Left renal pelvis (tissue), 4 donors: ENCODE results near the gene MACF1. TPM values are rescaled to one million over a fixed set of nuclear protein-coding genes. Genes with fewer than 3 reads are reported as not detected.
"Not testable (repeated sequence)": the region's sequence is repeated elsewhere in the genome, so short reads cannot be mapped to it uniquely, and the experiment has no call there.

Source experiments
- DNase-seq, 4 donors: peaks; one replicate each; pipeline ENCODE4 v3.0.0-alpha.2; 2013; ENCODE audit warnings: low read depth in 4 of 4, low spot score in 3 of 4
- polyA plus RNA-seq, 4 donors: library from polyadenylated mRNA; unstranded; fragments of 120-200 nt; gene quantifications; one replicate each; pipeline ENCODE4 v1.2.1, GENCODE V29; 2013; ENCODE audit not compliant: insufficient read length in 4 of 4

Gene MACF1
- polyA plus RNA-seq, 4 donors = 202 to 261 (median 253) TPM

DNA sequence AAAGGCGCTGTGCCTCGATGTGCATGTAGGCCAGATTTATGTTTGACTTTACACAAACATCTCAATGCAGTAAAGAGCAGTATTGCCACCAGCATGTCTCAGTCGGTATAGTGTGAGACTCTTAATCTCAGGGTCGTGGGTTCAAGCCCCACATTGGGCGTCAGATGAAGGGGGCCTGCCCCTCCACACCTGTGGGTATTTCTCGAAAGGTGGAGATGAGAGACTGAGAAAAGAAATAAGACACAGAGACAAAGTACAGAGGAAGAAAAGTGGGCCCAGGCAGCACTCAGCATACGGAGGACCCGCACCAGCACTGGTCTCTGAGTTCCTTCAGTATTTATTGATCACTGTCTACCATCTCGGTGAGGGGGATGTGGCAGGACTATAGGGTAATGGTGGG, 299.9 kb downstream of the MACF1 start:
- DNase-seq = not testable (repeated sequence)

DNA sequence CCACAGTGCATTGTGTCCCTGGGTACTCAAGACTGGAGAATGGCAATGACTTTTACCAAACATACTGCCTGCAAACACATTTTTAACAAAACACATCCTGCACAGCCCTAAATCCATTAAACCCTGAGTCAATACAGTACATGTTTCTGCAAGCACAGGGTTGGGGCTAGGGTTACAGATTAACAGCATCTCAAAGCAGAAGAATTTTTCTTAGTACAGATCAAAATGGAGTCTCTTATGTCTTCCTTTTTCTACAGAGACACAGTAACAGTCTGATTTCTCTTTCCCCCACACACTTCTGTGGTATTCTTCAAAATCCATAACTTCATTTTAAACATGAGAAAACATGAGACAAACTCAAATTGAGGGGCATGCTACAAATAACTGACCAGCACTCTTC, 300.8 kb downstream of the MACF1 start:
- no peak for DNase-seq

DNA sequence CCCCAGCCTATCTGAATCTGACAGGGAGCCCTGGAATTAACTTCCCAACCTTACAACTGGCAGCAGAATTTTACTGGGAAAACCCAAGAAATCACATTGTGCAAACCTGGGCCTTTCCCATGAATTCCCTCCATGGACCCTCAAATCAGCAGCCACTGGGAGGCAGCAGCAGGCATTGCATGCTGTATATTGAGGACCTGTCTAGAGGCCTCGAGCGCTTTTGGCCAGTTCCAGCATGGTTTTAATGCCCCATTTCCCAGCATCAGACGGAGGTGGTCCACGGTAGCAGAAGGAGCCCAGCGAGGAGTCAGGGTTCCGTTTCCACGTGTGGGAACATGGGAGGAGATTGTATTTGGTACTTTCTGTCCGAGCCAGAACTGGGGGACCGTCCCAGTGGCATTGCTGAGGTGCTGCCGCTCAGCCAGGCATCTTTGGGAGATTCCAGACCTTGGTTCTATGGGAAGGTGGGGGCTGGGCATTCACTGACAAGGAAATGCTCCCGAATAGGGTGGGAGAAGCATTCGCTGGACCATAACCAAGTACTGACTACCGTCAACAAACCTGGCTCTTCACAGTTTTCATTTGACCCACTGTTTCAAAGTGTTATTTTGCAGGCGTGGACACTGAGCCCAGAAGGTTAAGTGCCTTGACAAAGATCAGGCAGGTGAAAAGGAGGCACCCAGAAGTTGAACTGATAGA, 302.9 kb downstream of the MACF1 start:
- no peak for DNase-seq

DNA sequence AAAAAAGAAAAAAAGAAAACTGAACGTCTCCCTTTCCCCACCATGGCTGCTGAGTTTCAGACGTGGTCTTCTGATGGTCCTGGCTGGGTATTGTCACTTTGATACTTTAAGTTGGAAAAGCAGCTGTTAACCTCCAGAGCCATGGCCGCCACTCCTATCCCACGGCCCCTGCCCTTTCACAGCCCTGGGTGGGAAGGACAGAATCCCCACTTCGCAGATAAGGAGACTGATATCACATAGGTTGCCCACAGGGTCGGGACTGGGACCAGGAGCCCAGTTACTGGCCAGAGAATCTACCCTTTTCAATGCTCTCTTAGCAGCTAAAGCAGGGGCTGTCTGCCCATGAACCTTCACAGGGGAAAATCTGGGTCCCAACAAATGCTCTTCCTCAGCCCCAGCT, 303.8 kb downstream of the MACF1 start:
- no peak for DNase-seq

DNA sequence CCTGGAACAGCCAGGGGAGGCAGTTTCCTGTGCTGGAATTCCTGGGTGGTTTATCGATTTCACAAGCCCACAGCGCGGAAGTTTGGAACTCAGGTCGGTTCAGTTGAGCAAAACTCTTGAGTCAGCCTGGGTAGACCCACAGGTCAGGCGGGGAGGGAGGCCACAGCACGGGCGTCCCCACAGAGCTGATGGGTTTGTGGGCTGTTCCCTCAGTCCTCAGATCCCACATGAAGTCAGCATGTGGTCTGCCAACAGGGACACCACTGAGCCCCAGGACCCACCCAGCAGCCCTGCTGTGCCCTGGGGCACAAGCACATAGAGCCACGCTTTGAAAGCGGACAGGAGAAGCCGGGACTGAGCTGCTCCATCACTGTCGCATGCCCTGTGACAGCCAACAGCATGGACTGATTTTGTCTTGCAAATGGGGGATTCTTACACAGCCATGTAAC, 304.4 kb downstream of the MACF1 start:
- DNase-seq = no peak

DNA sequence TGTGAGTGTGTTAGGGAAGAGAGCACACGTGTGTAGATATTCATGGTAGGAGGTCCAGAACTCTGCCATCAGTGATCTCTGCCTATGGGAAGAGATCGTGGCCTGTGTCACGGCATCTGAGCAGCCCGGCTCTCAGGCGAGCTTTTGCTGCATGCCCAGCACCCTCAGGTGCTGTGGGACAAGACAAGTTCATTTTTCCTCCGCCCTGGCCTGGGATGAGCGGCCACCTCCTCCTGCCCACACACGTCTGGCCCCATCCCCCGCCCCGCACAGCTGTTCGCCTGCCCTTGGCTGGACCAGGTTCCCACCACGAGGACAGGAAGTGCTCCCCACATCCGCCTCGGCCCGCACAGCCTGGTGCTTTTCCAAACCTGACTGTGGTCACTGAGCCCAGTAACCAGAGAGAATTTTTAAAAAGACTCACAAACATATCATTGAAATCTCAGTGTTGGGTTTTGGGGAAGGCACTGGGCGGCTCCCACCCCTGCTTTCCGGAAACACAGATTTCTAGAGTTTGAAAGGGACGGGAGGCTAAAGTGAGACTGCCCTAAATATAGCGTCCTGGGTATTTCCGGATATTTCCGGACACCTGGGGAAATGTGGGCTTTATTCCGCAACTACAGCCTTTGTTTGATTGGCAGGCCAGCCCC, 305.0 kb downstream of the MACF1 start:
- no peak for DNase-seq

DNA sequence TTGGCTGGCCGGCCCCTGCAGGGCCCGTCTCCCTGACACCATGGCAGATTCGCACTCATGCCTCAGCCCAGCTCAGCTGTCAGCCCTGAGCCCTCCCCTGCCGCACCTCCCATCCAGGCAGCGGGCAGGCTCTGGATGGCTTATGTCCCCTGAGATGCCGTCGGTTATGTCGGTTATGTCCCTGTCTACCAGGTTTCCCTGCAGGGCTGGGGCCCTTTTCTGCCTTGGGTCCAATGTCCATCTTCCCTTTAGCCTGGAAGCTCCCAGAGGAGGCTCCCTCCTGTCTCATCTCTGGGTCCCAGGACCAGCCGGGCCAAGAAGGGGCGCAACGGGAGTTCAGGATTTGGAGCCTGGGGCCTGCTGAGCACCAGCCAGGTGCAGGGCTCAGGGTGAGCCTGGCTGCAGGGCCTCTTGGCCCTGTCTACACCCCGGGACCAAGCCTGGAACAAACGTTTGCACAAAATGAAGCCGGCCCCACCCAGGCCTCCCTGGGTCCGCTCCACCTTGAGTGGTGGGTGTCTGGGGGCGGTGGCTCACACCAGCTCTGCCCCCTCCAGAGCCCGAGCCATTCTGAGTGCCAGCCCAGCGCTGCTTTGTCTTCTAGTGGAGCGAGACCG, 306.2 kb downstream of the MACF1 start:
- DNase-seq = not testable (repeated sequence)

DNA sequence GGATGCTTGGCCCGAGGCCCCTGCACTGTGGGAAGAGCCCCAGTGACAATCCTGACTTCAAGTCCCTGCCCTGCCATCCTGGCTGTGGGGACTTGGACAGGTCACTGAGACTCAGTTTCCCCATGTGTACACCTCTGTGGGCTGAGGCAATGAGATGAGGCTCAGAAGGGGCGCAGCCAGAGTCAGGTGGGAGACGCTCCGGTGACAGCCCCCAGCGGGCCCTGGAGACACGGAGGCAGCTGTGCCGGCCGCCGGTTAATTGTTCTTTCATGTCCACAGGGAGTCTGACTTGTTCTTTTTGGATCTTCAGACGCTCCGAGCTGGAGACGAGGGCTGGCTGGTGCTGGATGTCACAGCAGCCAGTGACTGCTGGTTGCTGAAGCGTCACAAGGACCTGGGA, 307.0 kb downstream of the MACF1 start:
- DNase-seq = not testable (repeated sequence)

DNA sequence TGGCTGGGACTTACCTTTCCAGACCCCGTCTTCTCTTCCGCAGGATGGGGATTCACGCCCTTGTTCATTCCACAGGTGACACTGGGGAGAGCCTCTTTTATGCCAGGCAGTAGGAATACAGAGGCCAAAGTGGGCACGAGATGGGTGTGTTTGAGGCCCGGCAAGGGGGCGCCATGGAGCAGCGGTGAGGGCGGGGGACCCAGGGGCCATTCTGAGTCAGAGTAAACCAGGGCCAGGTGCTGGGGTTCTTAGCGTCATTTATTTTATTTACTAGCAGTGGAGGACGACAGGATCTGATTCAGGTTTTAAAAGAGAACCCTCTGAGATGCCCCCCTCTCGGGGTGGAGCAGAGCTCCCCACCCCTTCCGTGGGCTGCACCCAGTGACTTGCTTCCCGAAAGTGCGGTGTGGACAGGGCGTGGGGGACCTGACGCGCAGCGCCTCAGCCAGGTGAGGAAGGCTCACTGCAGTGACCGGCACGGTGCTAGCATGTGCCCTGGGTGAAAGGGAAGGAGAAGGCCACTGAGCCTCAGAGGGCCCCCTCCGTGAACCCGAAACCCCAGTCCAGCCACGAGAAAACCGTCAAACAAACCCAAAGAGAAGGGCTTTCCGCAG, 307.8 kb downstream of the MACF1 start:
- DNase-seq = not testable (repeated sequence)

DNA sequence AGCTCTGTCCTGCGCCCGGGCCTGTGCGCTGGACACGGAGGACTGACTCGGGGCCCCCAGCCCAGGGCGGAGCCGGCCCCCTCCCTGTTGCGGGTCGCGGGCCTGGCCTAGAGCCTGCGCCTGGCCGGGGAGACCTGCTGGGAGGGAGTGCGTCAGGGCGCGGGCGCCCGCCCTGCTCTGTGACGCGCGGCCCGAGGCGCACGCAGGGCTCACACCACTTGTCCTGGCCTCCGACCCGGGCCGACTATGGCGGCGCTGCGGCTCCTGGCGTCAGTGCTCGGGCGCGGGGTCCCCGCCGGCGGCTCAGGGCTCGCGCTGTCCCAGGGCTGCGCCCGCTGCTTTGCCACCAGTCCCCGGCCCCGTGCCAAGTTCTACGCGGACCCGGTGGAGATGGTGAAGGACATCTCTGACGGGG, 310.2 kb downstream of the MACF1 start:
- DNase-seq = not testable (repeated sequence)

DNA sequence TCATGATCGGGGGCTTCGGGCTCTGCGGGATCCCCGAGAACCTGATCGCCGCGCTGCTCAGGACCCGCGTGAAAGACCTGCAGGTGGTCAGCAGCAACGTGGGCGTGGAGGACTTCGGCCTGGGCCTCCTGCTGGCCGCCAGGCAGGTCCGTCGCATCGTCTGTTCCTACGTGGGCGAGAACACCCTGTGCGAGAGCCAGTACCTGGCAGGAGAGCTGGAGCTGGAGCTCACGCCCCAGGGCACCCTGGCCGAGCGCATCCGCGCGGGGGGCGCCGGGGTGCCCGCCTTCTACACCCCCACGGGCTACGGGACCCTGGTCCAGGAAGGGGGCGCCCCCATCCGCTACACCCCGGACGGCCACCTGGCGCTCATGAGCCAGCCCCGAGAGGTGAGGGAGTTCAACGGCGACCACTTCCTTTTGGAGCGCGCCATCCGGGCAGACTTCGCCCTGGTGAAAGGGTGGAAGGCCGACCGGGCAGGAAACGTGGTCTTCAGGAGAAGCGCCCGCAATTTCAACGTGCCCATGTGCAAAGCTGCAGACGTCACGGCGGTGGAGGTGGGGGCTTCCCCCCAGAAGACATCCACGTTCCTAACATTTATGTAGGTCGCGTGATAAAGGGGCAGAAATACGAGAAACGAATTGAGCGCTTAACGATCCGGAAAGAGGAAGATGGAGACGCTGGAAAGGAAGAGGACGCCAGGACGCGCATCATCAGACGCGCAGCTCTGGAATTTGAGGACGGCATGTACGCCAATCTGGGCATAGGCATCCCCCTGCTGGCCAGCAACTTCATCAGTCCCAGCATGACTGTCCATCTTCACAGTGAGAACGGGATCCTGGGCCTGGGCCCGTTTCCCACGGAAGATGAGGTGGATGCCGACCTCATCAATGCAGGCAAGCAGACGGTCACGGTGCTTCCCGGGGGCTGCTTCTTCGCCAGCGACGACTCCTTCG, 310.9 kb downstream of the MACF1 start:
- DNase-seq = not testable (repeated sequence)

DNA sequence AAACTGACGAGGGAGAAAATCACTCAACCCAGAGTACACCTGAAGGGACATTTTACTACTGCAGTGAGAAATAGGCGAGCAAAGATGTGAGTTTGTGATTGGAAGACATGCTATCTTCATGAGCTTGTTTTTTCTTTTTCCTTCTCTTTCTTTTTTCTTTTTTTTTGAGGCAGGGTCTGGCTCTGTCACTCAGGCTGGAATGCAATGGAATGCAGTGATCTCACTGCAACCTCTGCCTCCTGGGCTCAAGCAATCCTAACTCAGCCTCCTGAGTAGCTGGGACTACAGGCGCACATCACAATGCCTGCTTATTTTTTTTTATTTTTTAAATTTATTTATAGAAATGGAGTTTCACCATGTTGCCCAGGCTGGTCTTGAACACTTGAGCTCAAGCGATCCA, 312.3 kb downstream of the MACF1 start:
- not testable (repeated sequence) for DNase-seq

DNA sequence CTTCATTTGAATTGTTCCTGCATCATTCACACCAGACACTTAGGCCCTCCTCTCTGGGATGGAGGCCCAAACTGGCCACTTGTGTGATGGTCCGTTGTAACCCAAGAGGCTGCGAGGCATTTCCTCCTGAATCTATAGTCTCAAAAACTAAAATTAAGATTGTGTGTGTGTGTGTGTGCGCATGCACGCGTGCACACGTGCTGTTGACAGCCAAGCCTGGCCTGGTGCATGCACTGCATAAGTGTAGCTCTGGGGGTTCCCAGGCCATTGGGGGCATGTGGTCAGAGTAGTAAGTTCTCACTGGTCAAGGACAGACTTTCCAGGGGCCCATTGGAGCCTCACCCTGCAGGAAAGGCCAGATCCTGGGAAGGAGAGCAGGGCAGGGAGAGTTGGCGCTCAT, 313.4 kb downstream of the MACF1 start:
- not testable (repeated sequence) for DNase-seq

DNA sequence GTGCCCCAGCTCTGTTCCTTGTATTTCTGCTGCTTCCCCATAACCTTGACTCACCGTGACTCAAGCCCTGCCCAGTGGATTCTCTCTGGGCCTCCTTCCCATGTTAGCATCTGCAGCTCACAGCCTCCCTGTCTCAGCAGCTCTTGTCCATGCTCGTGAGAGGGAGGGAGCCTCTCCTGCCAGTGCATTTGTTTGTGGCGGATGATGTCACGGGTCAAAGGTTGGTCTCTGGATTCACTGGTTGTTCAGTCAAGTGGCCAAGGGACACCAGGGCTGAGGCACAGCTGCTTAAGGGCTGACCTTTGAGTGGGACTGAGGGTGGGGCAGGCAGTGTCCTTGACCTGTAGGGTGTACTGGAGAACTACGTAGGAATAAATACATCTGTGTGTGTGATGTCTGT, 314.9 kb downstream of the MACF1 start:
- DNase-seq = not testable (repeated sequence)

DNA sequence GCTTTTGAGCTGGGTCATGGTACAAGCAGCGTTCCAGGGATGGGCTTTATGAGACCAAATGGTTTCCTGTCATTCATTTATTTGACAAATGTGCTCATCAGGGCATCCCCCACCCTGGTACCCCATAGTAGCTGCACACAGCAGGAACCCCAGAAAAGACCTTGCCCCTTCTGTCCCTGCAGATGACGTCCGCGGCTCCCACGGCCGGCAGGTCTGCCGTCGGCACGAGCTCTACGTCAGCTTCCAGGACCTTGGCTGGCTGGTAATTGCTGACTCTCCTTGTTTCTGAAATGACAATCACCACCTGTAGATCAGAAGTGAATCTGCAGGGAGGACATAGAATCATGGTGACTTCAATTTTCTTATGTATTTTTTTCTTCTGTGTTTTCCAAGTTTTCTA, 317.7 kb downstream of the MACF1 start:
- not testable (repeated sequence) for DNase-seq

DNA sequence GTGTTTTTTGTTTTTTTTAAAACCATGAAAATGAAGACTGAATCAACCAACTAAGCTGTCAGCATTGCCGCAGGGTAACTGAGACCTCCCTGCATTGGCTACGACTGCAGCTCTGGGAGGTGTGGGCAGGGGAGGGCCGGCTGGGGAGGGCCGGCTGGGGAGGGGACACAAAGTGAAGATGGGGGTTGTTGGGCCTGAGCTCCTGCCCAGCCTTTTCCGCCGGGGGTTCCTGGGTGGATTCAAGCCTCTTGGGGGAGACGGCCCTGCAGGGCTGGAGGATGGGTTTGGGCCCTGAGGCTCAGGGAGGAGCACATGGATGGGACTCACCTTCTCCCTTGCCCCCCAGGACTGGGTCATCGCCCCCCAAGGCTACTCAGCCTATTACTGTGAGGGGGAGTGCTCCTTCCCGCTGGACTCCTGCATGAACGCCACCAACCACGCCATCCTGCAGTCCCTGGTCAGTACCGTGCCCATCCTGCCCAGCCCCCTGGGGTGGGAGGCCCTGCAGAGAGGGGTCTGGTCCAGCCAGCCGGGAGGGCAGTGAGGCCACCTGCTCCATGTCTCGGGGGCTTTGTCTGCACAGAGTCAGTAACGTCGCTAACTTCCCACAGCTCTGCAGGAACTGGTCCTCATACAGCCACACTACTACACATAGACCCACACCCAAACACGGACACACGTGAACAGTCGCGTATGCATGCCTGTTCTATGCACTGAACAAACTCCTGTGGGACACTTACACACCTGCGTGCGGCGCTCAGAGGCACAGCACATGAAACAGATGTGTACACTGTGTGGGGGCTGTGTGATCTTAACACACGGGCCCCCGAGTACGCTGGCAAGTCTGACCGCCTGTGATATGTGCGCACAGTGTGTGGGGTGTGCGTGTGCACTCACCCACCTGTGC, 318.4 kb downstream of the MACF1 start:
- DNase-seq = no peak

DNA sequence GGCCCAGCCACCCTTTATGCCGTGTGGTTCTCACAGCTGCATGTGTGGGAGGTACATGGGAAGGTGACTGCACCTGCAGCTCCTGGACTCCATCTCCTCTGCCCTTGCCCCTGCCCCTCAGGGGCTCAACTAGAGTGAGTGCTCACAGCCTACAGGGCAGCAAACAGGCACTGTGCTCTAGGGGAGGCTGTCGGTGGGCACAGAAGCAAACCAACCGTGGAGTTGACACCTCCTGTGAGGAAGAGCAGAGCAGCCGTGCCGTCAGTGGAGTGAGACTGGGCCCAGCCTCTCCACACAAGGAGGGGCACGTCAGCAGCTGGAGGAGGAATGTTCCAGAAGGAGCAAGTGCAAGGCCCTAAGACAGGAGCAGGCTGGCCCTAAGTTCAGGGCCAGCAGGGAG, 319.7 kb downstream of the MACF1 start:
- no peak for DNase-seq

DNA sequence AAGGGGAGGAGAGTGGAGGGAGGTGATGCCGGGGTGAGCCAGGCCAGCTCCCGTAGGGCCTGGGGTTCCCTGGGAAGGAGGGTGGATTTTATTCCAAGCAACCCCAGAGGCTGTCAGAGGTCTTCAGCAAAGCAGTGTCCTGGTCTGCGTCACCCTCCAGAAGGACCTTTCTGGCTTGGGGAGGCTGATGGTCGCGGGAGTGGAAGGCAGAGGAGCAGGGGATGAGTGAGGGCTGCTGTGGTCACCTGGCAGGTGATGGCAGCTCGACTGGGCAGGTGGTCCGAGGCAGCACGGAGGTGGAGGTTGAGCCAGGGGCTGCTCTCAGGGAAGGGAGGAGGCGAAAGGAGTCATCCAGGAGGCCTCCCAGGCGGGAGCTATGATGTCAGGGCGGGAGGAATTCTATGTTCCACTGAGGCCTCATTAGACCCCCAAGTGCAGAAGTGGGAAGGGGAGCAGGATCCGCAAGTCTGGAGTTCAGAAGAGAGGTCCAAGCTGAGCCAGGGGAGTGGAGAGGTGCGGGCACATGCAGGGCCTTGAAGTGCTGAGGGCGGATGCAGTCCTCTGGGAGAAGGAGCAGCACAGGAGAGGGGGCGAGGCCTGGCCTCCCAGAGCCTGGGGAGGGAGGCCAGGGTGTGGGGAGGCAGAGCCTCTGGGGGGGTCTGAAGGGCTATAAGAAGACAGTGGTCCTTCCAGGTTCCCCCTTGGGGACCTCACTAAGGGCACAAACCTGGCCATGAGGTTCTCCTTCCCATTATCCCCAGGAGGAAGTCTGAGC, 320.3 kb downstream of the MACF1 start:
- DNase-seq = no peak
